NCI-H748 treated with DMSO at 0.1 percent for 48 hours (cell line): Measurements from ENCODE around the gene UCHL1.
"Not testable (repeated sequence)": the region's sequence is repeated elsewhere in the genome, so short reads cannot be mapped to it uniquely, and the experiment has no call there.

Experiments used
- DNase-seq: peaks from one replicate; lab custom pipeline; 2025; lab: John Stamatoyannopoulos, UW

The UCHL1 gene

DNA sequence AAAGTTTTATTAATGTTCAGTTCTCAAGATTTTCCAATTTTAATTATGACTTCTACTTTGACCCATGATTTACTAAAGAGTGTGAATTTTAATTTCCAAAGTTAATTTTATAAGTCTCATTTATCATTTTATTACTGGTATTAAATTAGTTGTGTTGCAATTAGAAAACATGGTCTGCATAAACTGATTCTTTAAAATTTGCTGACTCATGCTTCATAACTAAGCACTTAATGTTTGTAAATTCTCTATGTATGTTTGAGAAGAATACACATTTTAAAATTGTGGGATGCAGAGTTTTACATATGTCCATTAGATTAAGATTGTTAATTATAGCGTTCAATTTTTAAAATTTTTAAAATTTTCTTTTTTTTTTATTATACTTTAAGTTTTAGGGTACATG is 20.2 kb upstream of the UCHL1 start:
- no peak for DNase-seq

DNA sequence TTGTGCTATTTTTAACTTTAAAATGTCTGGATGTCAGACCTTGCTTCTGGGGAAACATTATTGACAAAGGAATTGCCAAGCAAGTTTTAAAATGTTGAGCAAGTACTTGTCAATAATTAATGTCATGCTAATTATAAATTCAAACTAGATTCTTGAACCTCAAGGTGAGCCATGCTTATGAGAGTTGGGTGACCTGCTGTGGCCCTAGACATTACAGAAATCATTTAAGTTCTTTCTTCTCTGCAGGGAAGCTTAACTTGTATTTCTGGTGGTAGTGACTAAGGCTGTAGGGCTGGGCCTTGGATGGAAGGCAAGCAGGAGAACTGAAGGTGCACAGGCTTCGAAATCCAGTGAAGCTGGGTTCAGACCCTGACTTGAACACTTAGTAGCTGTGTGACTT is 14.8 kb upstream of the UCHL1 start:
- DNase-seq, result no peak

DNA sequence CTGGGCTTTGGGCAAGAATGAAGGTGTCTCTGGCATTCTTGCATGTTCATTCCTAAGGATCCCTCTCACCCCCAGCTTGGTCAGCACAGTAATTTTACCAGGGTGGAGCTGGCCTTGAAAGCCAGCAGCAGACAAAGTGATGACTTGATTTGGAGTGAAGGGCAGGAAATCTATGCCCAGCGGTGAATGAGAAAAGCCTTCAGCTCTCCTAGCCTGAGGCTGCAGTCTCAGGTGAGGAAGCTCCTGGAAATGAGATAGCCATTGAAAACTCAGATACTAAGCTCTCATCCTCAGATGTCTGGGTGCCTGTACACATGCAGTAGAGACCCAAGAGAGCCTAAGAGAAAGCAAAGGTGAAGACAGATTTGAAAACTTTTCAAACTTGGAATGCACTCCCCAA is 10.7 kb upstream of the UCHL1 start:
- no peak for DNase-seq

DNA sequence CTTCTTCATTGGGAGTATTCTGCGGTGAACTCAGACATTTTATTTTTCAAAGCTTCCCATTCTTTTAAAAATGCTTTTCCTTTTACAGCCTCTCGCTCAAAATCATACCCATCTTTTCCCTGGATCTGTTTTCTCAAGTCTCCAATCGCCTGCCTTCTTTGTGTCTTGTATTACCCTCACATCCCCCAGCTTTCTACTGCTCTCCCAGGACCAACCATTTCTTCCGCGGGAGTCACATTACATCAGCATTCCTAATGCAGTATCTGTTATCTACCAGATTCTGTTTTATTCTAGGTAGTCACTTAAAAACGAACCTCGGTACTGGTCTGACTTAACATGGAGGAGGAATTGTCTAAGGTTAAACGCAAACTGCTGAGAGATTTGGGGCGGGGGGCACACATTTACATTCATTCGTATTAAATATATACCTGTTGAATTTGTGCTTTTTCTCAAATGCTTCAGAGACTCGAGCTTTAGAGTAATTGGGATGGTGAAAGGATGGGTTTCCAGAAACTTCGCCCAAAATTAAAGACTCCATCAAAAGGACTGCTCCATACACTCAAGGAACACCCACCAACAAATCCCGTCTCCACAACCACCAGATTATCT is 493 bp upstream of the UCHL1 start:
- peak; percentile 28 for DNase-seq

DNA sequence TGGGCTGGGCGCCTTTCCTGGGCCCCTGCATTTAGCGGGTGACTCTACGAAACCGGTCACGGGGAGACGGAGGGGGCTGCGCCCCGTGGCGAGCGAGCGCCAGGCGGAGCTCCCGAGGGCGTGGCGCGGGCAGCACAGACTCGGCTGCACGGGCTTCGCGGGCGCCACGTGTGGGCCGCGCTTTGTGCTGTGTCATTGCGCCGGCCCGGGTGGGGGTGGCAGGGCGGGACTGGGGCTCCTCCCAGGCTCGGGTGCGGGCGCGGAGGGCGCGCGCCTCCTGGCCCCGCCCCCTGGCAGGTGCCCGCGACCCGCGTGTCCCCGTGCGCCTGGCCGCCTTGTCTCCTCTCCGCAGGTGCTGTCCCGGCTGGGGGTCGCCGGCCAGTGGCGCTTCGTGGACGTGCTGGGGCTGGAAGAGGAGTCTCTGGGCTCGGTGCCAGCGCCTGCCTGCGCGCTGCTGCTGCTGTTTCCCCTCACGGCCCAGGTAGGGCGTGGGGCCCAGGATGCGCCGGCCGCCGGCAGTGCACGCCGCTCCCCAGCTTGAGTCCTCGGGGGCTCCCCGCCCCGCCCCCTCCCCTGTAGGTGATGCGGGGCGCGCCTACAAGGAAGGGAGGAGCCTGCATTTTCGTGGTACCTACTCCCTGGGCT is 651 bp downstream of the UCHL1 start:
- DNase-seq, result peak; percentile 29

DNA sequence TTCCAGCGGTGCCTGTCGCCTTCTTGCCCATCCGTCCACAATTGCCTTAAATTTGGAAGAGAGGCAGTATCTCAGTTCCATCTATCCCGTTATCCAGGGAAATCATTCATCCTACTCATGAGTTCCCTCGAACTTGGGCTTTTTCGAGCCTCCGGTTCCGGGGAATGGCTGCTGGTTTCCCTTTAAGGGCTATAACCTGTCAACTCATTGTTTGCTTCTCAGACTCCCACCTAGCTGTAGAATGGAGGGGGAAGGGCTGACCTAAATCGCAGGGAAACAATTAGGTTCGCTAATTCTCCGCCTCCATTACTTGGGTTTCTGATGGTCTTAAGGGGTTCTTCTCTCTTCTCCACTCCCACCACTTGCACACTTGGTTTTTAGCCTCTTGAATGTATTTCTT is 1.2 kb downstream of the UCHL1 start:
- DNase-seq, result no peak

DNA sequence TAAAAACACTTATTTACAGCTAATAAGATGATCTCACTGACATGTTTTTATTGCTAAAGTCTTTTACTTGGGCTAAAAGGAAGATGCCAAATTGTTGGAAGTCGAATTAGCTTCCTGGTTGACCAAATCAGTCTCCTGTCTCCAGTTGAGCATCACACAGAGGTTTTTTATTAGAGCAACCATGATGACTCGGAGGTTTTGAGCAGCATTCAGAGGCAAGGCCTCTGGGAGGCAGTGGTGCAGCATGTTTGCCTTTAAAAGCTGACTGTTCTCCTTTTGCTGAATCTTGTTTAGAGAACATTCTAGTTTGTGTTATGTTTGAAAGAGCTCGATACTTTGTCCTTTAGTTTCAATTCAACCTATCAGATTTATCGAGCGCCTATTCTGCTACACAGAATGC is 2.1 kb downstream of the UCHL1 start:
- peak; percentile 15 for DNase-seq

DNA sequence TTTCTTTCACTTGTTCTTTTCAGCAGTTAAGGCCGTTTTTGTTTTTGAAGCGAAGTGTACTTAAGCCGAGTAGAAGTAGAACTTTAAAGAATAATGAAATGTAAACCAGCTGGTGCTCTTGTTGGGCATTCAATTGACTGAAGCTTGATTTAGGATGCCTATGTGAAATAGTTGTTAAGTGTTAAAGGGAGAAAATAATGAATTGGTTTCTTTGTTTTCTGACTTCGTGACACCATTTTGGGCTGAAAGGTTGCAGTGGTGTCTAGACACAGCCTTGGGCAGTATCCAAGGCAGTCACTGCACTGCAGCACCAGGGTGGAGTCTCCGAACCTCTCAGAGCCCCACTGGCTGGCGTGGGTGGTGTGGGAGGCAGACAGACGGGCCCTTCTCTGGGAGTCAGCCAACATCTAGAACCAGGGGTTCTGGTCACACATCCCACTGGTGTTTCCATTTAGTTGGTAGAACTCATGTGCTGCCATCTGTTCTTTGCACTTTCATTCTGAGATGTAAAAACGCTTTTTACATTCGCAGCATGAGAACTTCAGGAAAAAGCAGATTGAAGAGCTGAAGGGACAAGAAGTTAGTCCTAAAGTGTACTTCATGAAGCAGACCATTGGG is 3.5 kb downstream of the UCHL1 start:
- no peak for DNase-seq

DNA sequence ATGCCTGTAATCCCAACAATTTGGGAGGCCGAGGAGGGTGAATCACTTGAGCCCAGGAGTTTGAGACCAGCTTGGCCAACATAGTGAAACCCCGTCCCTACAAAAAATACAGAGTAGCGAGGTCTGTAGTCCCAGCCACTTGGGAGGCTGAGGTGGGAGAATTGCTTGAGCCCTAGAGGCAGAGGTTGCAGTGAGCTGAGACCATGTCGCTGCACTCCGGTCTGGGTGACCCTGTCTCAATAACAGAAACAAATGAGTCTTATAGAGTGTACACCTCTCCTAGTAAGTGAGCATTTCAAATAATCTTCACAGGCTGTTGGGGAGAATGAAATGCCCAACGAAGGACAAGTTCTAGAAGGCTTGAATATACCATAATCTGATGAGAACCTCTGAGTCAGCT is 5.5 kb downstream of the UCHL1 start:
- DNase-seq, result no peak

DNA sequence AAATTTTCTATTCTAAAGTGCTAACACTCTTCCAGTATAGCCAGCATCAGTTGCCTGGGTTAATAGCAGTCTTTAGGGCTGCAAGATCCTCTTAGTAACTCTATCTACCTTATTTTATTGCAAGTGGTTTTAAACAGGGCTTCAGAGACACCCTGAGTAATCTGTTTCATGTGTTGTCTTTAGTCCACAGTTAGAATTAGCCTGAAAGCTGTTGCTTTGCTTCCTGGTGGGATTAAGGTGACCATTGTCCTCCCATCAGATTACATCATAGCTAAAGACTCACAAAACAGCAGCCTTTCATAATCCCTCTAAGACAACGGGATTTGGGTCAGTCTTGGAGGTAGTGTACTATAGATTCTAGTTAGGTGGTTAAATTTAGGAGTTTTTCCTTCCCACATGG is 7.5 kb downstream of the UCHL1 start:
- DNase-seq, result no peak

DNA sequence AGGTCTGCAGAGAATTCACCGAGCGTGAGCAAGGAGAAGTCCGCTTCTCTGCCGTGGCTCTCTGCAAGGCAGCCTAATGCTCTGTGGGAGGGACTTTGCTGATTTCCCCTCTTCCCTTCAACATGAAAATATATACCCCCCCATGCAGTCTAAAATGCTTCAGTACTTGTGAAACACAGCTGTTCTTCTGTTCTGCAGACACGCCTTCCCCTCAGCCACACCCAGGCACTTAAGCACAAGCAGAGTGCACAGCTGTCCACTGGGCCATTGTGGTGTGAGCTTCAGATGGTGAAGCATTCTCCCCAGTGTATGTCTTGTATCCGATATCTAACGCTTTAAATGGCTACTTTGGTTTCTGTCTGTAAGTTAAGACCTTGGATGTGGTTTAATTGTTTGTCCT is 11.3 kb downstream of the UCHL1 start:
- DNase-seq, result peak; percentile 47

DNA sequence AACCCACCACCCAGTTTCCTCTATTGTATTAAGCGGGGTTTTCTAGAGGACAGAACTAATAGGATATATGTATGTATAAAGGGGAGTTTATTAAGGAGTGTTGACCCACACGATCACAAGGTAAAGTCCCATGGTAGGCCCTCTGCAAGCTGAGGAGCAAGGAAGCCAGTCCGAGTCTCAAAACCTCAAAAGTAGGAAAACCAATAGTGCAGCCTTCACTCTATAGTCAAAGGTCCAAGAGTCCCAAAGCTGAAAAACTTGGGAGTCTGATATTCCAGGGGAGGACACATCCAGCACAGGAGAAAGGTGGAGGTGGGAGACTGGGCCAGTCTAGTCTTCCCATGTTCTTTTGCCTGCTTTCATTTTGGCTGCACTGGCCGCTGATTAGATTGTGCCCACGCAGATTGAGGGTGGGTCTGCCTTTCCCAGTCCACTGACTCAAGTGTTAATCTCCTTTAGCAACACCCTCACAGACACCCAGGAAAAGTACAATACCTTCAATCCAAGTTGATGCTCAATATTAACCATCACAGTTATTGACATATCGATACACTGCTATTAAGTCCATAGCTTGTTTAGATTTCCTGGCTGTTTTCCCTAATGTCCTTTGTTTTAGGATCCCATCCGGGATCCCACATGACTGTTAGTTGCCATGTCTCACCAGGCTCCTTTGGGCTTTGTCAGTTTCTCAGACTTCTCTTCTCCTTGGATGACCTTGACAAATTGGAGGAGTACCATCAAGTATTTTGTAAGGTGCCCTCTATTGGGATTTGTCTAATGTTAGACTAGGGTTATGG is 12.2 kb downstream of the UCHL1 start:
- DNase-seq, result no peak

DNA sequence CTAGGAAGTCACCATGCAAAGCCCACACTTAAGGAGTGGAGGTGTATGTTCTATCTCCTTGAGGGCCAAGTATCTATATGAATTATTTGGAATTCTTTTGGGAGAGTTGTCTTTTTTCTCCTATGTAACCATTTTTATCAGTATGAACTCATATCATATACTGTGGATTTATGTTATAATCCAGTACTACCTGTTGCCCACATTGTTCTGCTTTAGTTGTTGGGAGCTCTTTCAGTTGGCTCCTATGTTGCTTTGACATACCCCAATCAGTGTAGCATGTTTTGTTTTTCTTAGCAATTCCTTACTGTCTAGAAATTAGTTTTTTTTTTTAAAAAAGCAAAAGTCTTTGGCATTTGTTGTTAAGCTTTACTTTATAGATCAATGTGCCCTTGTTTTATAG is 13.0 kb downstream of the UCHL1 start:
- DNase-seq, result no peak

DNA sequence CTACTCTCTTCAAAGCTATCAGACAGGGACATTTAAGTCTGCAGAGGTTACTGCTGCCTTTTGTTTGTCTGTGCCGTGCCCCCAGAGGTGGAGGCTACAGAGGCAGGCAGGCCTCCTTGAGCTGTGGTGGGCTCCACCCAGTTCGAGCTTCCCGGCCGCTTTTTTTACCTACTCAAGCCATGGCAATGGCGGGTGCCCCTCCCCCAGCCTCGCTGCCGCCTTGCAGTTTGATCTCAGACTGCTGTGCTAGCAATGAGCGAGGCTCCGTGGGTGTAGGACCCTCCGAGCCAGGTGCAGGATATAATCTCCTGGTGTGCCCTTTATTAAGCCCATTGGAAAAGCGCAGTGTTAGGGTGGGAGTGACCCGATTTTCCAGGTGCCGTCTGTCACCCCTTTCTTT is 19.2 kb downstream of the UCHL1 start:
- DNase-seq, result not testable (repeated sequence)

DNA sequence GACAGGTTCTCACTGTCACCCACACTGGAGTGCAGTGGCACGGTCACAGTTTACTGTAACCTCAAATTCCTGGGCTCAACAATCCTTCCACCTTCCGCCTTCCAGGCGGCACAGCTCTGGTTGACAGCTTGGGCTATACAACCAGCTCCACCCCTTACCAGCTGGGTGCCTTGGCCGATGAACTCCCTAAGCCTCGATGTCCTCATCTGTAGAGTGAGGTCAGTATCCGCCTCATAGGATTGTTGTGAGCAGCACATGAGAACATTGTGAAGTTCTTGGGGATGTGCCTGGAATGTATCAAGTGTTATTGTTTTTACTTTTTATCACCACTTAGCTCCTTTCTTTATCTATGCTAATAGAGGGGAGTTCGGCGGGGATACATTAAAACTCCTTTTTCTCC is 23.3 kb downstream of the UCHL1 start:
- DNase-seq, result no peak

DNA sequence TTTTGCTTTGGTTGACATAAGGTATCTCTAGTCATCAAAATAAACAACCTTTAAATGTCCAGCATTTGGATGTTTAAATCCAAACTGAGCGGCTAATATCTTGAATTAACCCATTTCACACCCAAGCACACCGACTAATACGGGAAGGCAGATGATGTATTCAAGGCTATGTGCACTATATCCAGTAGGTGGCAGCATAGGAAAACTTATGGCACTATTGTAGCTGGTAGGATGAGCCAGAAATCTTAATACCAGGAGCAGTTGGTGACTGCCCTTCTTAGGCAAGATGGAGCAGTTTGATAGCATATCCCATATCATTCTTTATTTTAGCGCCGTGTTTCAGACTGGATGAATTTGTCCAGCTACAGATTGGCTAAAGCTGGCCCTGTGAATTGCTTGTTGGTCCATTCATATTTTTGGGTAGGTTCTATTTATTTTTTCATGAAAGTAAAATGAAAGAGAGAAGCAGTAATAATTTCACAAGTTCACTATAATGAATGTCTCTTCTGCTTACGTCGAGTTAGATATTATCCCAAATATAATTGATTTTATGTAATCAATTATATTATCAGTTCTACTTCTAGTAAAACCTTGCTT is 24.4 kb downstream of the UCHL1 start:
- peak; percentile 68 for DNase-seq

DNA sequence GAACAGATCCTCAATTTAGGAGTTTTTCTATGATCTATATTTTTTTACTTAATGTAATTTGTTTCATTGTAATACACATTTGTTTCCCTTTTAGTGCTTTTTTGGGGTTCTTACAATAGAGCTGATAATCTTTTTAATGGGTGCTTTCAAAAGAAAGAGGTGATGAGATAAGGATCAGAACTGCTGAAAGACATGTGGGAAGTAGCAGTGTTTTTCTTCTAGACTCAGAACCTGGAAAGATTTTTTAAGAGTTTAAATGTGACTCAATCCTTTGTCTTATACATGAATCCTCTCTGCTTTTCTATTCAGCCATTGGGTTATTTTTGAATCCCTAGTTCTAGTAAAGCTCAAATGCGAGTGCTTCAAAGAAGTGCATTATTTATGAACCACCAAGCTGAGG is 25.6 kb downstream of the UCHL1 start:
- DNase-seq, result no peak

DNA sequence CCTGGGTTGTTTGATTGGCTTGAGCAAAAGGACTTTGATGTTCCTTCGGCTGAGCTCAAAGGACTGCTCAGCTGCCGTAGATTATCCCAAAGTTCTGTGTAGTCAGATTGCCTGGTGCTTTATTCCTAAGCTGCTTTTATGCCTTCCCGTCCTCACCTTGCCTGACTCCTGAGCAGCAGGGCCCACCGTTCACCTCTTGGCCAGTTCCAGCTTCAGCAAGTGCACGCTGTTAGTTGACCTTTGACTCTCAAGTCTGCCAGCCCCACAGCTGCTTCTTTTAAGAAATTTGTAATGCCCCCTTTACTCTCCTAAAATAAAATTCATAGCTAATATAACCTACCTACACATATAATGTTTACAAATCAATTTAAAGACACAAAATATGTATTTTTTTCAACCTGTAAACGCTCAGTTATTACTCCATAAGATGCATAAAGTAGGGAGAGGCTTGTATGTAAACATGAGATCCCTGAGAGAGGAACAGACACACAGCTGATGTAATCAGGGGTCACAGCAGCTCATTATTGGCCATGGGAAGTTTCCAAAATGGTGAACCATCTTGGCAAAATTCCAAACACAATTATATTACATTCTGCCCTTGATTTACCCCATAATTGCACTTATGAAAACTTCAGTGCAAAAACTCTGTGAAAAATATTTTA is 28.6 kb downstream of the UCHL1 start:
- DNase-seq, result no peak

DNA sequence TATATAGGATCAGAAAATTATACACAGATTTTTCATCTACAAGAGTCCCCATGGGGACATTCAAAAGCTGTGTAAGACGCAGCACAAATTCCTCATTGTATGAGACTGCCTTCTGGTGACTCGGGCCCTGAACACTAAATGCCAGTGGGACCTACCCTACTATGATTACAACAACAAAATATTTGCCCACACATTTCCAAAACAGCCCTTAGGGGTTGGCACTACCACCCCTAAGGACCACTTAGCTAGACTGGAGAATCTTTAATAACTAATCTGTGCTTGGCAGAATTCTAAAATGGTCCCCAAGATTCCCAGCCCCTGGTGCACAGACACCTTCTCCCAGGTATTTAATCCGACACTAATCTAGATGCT is 29.1 kb downstream of the UCHL1 start:
- no peak for DNase-seq

DNA sequence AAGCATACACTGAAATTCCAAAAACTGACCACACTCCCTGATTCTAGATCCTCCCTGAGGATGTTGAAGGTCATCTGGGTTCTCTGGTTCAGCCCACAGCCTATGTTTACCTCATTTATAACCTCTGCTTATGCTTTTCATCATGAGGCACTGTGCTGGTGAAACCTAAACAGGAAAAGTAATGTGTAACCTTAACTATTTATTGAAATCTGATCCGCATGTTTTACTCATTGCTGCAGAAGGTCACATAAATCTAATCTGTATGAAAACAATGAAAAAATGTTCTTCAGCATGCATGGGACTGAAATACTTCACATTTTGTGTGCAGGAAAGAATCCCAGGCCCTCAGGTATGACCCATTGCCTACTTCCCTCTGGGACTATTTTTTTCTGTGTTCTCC is 30.3 kb downstream of the UCHL1 start:
- no peak for DNase-seq

DNA sequence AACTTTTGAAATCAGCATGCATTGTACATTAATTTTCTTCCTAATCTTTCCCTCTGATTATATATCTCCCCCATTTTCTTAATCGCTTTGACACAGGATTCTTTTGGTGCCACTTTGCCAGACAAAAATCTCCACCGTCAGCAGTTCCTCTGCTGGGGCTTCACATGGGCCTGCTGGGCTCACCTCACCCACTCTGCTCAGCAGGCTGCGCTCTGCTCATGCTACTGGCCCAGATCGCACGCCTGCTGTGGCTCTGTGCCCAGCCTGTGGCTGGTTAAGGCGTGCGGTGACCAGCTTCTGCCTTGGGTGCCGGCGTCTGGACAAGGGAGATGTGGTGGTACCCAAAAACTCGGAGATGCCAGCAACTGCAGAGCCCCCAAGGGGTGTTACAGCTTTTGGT is 31.1 kb downstream of the UCHL1 start:
- DNase-seq, result no peak

DNA sequence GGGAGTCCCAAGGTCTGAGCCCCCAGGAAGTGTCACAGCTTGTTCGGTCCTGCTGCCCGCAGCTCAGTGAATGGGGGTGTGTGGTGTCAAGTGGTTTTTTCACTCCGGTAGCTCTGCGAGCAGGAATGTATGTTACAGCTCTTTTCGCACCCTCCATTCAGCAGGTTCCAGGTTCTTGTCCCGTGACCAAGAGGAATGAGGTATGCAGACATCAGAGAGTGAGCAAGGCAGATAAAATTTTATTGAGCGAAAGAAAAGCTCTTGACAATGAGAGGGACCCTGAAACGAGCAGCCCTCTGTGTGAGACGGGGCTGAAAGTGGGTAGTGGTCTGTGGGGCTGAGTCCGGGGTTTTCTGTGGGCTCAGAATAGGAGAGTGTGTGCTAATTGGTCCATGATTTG is 31.5 kb downstream of the UCHL1 start:
- DNase-seq, result no peak
